Measurements from ENCODE around the gene VAV2.

GRCh38 chr9:133944746-133945135 is 47.4 kb downstream of the VAV2 start:
- TF ChIP-seq POLR2A (IDR thresholded peaks at IDR 0.05) (peak in 1 of 2 donors; percentile 48), CTCF (IDR thresholded peaks at IDR 0.05) (peak in 4 of 6 experiments; percentile 18 to 45 (median 29))

Data from adrenal gland (tissue), 5 donors.